H1 (cell line): ENCODE measurements around the gene SLC8A3. TPM values are rescaled to one million over a fixed set of nuclear protein-coding genes. Genes with fewer than 3 reads are reported as not detected.

Experiments
- CHD1 ChIP-seq: IDR thresholded peaks from 2 replicates; pipeline ENCODE4 v1.6.1; 2012; ENCODE audit warnings: low read depth, low read length, improper control_type of control experiment
- CHD7 ChIP-seq: fragments of 300-600 bp; sonication (generic); IDR thresholded peaks from 2 replicates; pipeline ENCODE4 v1.7.1; 2012; ENCODE audit warnings: low read length, moderate library complexity, mild to moderate bottlenecking, inconsistent platforms; ENCODE audit not compliant: insufficient replicate concordance
- CTBP2 ChIP-seq: IDR thresholded peaks from 2 replicates; pipeline ENCODE4 v1.7.0; 2011; ENCODE audit warnings: borderline replicate concordance, mild to moderate bottlenecking, moderate library complexity, mixed read lengths, low read length; ENCODE audit not compliant: insufficient read depth, insufficient read length
- NANOG ChIP-seq: IDR thresholded peaks from 2 replicates; pipeline ENCODE4 v1.6.1; 2011; ENCODE audit warnings: low read length, low read depth, mild to moderate bottlenecking, inconsistent platforms; ENCODE audit not compliant: insufficient read depth, poor library complexity, severe bottlenecking
- POLR2AphosphoS5 ChIP-seq: IDR thresholded peaks from 2 replicates; pipeline ENCODE4 v1.6.1; 2011; ENCODE audit warnings: low read depth, low read length
- POU5F1 ChIP-seq: IDR thresholded peaks from 2 replicates; pipeline ENCODE4 v1.6.1; 2011; ENCODE audit warnings: low read depth, mild to moderate bottlenecking, low read length, moderate library complexity
- SAP30 ChIP-seq: fragments of 300-600 bp; sonication (generic); IDR thresholded peaks from 2 replicates; pipeline ENCODE4 v1.7.1; 2012; ENCODE audit warnings: low read length, moderate library complexity, mild to moderate bottlenecking, inconsistent platforms; ENCODE audit not compliant: insufficient read depth, insufficient replicate concordance
- USF2 ChIP-seq: IDR thresholded peaks from 2 replicates; pipeline ENCODE4 v1.6.1; 2011; ENCODE audit warnings: low read length, improper control_type of control experiment
- YY1 ChIP-seq: IDR thresholded peaks from 2 replicates; pipeline ENCODE4 v1.6.1; 2011; ENCODE audit warnings: low read depth, mild to moderate bottlenecking, low read length
- polyA plus RNA-seq, 7 experiments: library from polyadenylated mRNA; depleted of rRNA in 3 of 7; stranded (reverse) in 5 of 7; unstranded in 2 of 7; fragments of >200 nt in 5 of 7; fragments of 200-250 nt in 2 of 7; gene quantifications; 1 replicate in 5 of 7; 2 replicates in 1 of 7; 4 replicates in 1 of 7; pipeline versions ENCODE4 v1.2.1 to v1.2.3, GENCODE V29; 2011 to 2013; ENCODE audit warnings: missing spikeins in 2 of 7, mixed read lengths in 2 of 7
- total RNA-seq: library from RNA; stranded (reverse); fragmentation: NEBNext Ultra II Directional; extraction: Animal tissue kit (Norgen Biotek cat#: 25700); gene quantifications from 2 replicates; pipeline ENCODE4 v1.2.1, GENCODE V29; 2021

The SLC8A3 gene
- total and polyA plus RNA-seq, 2 of the 8 experiments (the other 6 are each of a cell fraction or from before 2014, with no cell fraction given): 0.38 to 1.1 TPM

GRCh38 chr14:70148911-70149595, 39.7 kb downstream of the SLC8A3 start (continued):
- TF ChIP-seq CHD7 (no peak), SAP30 (no peak), POU5F1 (no peak), CTBP2 (no peak), NANOG (no peak), USF2 (no peak), YY1 (no peak), CHD1 (no peak), POLR2AphosphoS5 (no peak)
